Fibroblast of pulmonary artery (primary cell): ENCODE data around the gene ELANE.

Source experiments
- DNase-seq: peaks from one replicate; pipeline ENCODE4 v3.0.0-alpha.2; 2010; ENCODE audit warnings: low read depth
- H3K4me3 ChIP-seq: replicated peaks from 2 replicates; pipeline ENCODE4 v1.5.1; 2011; ENCODE audit warnings: low read depth, mild to moderate bottlenecking, control low read depth, low read length, moderate library complexity
- CTCF ChIP-seq: IDR thresholded peaks from 2 replicates; pipeline ENCODE4 v1.5.1; 2011; ENCODE audit warnings: mild to moderate bottlenecking, control low read depth, low read length, inconsistent platforms; ENCODE audit errors: missing control alignments

ELANE gene

GRCh38 chr19:892894-893689 lies 41.0 kb downstream of the ELANE start, which contains the start of the genes MED16 and RNU6-9:
Gene MED16, minus strand, starts transcription at chr19:893187. Its CDS starts 2,056 bp downstream, at chr19:891131.
Gene RNU6-9, plus strand, starts transcription at chr19:893484.
- TF ChIP-seq CTCF = no peak

DNA sequence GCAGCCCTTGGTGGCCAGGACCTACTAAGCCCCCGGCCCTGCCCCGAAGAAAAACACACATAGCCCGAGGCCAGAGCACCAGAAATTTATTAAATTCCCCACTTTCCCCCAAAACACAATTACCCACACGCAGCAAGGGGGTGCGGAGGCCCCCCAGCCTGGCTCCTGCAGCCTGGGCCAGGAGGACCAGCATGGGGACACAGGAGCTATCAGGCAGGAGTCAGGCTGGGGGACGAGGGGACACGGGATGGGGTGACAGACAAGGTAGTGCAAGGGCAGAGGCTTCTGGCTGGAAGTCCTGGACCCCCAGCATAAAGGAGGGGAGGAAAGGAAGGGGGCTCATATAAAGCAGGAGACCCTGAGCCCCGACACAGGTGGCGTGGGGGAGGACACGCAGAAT lies 44.3 kb downstream of the ELANE start:
- TF ChIP-seq CTCF = no peak
- DNase-seq = no peak
- no peak overlapping the region for H3K4me3 ChIP-seq

More at GRCh38 chr19:892894-893689, 41.0 kb downstream of the ELANE start, which contains the start of the genes MED16 and RNU6-9:
- peak within 1 kb of the TSS; percentile 79 for H3K4me3 ChIP-seq
- DNase-seq = peak; percentile 94

GRCh38 chr19:896999-897398 lies 44.9 kb downstream of the ELANE start:
- no peak for DNase-seq
- no peak for TF ChIP-seq CTCF
- no peak overlapping the region for H3K4me3 ChIP-seq

DNA sequence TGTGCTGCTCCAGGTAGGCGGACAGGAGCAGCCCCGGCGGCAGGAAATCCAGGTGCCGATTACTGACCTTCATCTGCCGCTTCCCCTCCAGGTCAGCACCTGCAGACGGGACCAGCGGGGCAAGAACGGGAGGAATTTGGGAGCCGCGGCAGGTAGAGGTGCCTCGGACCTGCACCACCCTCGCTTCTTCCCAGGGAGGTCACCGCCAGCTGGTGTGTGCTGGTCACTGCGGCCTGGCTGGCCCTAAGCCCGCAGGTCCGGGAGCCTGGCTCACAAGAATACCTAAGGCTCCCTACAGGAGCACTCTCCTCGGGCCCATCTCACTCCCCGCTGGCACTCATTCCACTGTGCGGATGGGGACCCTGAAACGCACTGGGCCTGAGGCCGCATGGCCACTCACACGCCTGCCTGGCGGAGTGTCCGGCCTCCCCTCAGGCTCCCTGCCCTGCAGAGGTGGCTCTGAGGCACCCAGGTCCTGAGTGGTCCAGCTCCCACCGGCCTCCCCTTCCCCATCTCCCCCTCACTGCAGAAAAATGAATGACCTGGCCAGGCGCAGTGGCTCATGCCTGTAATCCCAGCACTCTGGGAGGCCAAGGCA lies 45.4 kb downstream of the ELANE start:
- TF ChIP-seq CTCF = peak; percentile 1
- H3K4me3 ChIP-seq = no peak overlapping the region
- DNase-seq = no peak

- no peak for TF ChIP-seq CTCF
- no peak for DNase-seq
- no peak overlapping the region for H3K4me3 ChIP-seq
Measured at GRCh38 chr19:898663-899062, 46.6 kb downstream of the ELANE start.

- TF ChIP-seq CTCF = no peak
- DNase-seq = no peak
- no peak overlapping the region for H3K4me3 ChIP-seq
Measured at GRCh38 chr19:899336-900042, 47.4 kb downstream of the ELANE start.
